GM04503 (cell line): ENCODE measurements around the gene RIC1.
"Not testable (repeated sequence)": the region's sequence is repeated elsewhere in the genome, so short reads cannot be mapped to it uniquely, and the experiment has no call there.

Experiments used
- DNase-seq: peaks from one replicate; pipeline ENCODE4 v3.0.0-alpha.2; 2012; ENCODE audit warnings: low read depth

RIC1 gene

DNA sequence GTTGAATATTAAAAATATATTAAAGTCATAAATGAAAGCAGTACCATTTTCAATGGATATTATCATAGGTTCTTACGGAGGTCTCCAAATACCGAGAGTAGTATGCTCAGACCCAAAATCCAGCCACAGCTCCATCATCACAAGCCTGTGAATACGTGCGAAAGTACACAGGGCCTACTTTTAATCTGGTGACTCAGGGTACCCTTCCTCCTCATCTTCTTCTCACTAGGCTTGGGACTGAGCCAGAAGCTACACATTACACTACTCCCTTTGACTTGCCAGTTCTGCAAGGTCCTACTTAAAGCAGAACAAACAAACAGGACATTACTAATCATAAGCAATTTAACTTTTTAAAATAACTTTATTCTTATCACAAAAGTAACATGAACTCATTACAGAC is 7.6 kb upstream of the RIC1 start:
- DNase-seq, result no peak

DNA sequence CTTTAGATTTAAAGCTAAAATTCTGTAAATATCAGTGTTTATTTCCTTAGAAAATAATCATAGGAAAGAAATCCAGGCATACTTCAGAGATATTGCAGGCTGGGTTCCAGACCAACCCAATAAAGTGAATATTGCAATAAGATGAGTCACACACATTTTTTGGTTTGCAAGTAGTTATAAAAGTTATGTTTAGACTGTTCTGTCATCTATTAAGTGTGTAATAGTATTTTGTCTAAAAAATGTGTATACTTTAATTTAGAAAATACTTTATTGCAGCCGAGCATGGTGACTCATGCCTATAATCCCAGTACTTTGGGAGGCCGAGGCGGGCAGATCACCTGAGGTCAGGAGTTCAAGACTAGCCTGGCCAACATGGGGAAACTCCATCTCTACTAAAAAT is 6.9 kb upstream of the RIC1 start:
- peak; percentile 84 for DNase-seq

DNA sequence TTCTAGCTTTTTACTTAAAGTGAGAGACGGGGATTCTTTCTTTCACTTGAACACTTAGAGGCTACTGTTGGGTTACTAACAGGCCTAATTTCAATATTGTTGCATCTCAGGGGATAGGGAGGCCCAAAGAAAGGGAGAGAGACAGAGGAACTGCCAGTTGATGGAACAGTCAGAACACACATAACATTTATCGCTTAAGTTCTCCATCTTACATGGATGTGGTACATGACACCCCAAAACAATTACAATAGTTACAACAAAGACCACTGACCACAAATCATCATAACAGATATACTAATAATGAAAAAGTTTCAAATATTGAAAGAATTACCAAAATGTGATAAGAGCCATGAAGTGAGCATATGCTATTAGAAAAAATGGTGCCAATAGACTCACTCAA is 4.3 kb upstream of the RIC1 start:
- DNase-seq, result no peak

DNA sequence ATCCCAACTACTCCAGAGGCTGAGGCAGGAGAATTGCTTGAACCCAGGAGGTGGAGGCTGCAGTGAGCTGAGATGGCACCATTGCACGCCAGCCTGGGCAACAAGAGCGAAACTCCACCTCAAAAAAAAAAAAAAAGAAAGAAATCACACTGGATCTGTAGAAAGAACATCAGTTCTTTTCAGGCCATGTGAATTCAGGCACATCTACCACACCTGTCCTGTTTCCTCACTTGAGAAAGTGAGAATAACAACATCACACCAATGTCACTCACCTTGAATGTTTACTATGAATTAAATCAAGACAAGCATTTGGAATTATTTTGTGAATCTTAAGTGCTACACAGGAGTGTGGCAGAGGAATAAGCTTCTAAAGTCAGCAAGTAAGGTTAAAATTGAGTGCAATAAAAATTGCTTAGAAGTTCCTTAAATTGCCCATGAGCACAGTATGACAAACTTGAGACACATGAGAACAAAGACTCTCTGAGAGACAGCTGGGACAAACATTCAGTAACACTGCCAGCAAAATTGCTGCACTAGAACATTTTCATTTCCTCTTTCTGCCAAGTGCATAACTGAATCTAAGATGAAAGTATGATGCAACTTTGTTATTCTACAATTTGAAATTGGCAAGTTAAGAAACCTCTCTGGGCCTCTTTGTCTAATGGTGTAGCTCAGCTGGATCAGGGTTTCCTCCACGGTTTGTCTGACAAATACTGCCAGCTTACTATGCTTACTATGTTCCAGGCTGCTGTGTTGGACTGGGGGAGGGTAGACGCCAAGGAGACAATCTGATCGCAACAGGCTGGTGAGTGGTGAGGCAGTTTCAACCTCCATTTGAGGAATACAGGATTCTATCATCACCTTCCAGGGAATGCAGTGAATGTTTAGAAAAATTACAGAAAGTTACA is 1.9 kb upstream of the RIC1 start:
- DNase-seq, result peak; percentile 76

DNA sequence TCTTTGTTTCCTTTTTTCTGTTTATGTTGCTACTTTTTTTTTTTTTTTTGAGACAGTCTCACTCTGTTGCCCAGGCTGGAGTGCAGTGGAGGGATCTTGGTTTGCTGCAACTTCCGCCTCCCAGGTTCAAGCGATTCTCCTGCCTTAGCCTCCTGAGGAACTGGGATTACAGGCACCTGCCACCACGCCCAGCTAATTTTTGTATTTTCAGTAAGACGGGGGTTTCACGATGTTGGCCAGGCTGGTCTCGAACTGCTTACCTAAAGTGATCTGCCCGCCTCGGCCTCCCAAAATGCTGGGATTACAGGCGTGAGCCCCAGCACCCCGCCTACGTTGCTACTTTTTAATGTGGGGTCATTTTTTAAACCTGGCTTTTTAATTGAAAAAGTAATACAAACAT is 1.2 kb upstream of the RIC1 start:
- not testable (repeated sequence) for DNase-seq

DNA sequence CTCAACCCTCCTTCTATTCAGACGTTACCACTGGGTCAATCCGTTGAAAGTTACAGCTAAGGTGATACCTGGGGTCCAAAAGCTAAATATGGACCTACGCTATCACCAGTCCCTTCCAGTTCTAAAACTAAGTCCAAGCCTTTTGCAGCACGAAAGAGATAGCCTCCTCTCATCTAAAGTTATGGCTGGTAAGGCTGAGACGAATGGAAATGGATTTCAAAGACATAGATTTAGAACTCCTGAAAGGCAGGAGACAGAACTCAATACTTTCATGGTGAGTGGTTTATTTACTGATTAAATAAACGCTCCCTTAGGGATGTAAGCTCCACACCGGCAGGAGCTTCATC is 751 bp upstream of the RIC1 start:
- DNase-seq, result no peak

DNA sequence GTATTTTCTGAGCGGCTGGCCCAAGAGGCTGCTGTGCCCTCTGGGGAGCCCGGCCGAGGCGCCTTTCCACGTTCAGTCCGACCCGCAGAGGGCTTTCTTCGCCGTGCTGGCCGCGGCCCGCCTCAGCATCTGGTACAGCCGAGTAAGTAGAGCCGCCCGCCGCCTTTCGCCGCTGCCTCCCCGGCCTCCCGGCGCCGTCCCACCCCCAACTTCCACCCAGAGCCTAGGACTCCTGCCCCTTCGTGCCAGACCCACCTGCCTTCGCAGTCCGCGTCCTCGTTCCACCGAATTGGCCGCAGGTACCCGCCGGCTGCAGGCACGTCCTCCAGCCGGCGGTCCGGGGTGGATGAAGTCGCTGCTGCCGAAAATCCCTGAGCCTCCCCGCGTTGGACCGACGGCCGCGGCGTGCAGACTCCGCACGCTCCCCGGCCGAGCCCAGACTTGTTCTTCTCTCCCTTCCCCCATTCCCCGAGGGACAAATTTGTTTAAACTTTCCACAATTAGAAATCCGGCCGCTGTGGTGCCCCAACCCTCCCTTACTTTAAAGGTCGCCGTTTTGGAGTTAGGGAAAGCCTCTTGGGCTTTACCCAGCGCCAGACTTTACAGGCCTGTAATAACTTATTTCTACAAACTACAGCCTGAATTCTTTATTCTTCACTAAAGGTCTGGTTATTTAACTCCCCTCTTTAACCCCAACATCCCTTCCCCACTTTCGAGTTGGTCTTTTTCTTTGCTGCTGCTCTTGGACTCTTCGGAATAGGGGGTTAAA is 589 bp downstream of the RIC1 start:
- DNase-seq, result no peak

DNA sequence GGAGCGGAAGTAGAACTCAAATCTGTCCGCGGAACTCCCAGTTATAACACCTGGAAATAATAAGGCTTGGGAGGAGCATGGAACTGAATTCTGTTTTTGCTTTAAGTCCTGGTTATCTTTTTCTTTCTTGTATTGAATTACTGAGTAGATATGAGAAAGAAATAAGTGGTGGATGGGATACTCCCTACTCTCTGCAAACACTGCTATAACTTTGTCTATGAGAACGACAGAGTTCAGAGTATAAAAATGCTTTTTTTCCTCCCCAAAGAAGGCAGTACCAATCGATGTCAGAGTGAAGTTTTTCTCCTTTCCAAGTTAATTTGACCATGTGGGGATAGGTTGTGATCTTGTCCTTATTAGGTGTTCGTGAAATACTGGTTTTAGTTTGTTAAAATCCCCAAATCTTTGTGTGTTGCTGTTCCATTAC is 1.2 kb downstream of the RIC1 start:
- DNase-seq, result no peak

DNA sequence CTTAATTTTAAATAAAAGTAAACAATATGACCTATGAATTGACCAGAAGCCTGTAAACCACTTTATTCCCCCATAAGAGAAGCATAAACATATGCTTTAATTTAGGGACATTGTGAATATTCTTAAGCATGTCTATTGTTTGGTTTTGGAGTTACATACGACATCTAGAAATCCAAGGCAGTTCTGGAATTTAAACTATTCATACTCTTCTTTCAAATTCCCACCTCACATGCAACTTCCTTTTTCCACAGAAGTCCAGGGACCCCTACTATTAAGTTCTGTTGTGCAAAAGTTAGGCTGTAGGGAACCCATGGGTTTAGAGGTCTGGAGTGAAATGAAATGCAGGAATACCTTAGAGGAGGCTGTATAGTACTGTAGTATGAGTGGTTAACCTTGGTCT is 2.1 kb downstream of the RIC1 start:
- no peak for DNase-seq

DNA sequence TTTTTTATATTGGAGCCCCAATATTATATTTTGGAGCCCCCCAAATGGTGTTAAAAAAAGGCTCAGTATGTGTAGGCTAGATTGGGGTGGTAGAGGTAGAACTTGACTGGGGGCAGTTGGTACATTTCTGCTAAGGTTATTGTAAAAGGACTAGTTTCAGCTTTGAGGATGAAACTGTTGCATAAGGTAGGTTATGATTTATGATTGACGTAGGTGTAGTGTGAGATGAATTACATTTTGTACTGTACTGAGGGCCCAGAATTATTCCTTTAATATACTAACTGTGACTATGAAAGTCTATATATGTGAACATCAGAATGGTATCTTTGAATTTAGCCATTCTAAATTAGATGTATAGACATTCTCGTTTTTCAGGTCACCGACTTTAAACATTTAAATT is 3.6 kb downstream of the RIC1 start:
- no peak for DNase-seq

DNA sequence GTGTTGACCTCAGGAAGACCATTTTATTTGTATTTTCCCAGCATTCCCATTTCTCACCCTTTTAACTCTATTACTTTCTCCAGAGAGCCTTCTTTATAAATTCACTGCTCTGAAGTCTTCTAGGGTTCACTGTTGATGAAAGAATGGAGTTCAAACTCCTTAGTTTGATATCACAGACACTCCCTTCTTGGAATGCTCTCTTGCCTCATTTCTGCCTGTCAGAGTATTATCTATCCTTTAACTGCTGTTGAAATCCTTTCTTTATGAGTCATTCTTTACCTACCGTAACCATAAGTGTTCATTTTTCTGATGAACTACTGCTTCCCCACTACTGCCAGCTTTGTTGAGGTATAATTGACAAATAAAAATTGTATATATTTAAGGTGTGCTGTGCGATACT is 4.3 kb downstream of the RIC1 start:
- no peak for DNase-seq

DNA sequence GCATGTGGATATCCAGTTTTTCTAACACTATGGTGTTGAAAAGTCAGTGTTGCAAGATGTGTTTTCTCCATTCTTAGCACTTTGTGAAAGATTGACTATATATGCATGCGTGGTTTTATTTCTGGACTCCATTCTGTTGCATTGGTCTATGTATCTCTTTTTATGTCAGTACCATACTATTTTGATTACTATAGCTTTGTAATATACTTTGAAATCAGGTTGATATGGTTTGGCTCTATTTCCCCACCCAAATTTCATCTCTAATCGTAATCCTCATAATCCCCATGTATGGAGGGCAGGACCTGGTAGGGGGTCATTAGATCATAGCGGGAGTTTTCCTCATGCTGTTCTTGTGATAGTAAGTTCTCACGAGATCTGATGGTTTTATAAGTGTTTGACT is 6.5 kb downstream of the RIC1 start:
- DNase-seq, result no peak

DNA sequence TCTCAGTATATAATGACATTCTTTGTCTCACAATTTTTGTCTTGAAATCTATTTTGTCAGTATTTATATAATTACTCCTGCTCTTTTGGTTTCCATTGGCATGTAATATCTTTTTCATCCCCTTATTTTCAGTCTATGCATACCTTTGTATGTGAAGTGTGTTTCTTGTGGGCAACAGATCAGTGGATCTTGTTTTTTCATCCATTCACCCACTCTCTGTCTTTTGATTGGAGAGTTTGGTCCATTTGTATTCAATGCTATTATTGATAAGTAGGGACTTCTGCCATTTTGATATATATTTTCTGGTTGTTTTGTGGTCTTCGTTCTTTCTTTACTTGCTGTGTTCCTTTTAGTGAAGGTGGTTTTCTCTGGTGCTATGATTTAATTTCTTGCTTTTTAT is 10.9 kb downstream of the RIC1 start:
- DNase-seq, result no peak

DNA sequence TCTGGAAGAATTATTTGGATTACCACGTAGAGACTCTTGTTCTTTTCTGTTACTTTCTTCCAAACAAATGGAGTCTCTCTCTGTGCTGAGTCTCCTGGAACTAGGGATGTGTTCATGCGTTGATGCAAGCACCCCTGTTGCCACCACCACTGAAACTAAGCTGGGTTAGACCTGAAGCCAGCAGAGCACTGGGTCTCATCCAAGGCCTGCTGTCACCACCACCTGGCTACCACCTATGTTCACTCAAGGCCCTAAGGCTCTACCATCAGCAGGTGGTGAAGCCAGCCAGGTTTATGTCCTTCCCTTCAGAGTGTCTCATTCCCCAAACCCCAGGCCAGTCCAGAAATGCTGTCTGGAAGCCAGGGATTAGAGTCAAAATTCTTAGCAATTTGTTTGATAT is 13.3 kb downstream of the RIC1 start:
- DNase-seq, result no peak

DNA sequence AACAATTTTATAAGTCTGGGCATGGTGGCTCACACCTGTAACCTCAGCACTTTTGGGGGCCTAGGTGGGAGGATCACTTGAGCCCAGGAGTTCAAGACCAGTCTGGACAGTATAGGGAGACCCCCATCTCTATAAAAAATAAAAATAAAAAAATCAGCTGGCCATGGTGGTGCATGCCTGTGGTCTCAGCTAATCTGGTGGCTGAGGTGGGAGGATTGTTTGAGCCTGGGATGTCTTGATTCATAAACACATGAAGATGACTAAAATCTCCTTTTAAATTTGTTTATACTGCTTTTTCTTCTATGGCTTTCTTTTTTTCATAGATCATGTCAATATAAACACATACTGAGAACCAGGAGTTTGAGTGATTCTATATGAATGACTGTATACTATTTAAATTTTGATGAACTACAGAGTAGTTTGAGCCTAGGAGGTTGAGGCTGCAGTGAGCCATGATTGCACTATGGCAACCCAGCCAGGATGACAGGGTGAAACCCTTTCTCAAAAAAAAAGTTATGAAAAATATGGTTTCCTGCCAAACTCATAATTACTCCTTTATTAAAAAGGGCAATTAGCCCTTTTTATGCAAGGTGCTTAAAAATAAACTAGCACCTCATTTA is 14.2 kb downstream of the RIC1 start:
- DNase-seq, result no peak

DNA sequence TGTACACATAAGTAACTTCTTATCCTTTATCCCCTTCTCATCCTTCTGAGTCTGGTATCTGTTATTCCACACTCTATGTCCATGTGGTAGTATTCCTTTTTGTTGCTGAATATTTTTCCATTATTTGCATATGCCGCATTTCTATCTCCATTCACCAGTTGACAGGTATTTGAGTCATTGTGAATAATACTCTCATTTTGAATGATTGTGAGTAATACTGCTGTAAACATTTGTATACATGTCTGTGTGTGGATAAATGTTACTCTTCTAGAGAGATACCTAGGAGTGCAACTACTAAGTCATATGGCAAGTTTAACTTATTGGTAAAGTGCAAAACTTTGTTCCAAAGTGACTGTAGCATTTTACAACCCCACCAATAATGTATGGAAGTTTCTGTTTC is 15.6 kb downstream of the RIC1 start:
- no peak for DNase-seq

DNA sequence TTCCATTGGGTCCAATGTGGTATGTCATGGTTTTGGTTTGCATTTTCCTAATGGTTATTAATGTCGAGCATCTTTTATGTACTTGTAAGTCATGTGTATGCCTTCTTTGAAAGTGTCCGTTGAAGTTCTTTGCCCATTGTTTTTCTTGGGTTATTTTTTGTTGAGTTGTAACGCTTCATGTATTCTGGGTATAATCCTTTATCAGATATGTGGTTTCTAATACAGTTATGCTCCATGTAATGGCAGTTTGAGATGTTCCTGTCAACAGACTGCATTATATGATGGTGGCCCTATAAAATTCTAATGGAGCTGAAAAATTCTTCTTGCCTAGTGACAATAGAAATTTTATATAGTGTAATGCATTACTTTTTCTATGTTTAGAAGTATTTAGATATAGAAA is 17.2 kb downstream of the RIC1 start:
- no peak for DNase-seq

DNA sequence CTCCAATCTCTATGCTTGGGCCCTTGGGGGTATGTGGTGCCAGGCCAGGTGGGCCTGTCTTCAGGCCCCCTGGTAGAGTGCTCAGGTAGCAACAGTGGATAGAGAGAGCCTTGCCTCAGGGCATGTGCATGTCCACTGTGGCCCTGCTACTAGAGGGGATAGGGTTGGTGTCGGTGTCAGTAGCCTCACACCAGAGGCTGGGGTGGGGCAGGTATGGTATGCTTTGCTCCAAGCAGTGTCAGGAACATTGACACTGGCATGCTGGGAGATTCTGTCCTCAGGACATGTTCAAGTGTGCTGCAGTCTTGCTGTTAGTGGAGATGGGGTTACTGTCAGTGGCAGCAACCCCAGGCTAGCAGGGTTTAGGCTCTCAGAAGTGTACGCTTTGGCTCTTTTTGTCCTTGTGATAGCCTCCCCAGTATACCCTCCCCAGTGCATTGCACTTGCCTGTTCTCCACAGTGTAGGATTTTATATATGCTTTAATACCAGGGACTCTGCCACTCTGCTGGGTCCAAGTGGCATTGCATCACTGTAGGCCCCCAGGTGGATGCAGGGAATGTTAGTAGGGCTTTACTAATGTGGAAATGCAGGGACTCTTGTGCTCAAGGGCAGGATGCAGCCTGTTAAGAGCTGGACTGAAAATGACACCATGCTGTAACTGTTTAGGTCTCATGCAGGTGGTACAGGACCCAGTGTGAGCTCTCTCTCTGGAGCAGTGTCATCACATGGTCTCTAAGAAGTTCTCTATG is 21.6 kb downstream of the RIC1 start:
- DNase-seq, result no peak

DNA sequence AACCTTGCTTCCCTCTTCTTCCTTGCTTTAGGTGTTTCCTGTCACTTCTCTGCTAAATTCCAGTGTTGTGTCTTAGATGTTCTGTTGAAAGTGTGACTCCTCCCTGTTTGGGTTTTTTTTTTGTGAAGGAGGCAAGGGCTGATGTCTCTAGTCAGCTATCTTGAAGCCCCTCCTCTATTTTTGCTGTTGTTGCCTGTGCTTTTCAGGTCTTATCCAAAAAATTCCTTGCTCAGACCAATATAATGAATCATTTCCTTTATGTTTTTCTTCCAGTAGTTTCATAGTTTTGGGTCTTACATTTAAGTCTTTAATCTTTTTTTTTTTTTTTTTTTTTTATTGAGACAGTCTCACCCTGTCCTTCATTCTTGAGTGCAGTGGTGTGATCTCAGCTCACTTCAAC is 22.3 kb downstream of the RIC1 start:
- no peak for DNase-seq

DNA sequence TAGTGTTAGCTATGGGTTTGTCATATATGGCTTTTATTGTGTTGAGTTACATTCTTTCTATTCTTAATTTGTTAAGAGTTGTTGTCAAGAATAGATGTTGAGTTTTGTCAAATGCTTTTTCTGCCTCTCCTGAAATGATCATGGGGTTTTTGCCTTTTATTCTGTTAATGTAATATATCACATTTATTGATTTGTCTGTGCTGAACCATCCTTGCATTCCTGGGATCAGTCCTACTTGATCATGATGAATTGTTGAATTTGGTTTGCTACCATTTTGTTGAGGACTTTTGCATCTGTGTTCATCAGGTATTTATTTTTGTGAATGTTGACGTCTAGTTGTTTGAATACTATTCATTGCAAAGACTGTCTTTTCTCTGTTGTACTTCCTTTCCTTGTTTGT is 23.9 kb downstream of the RIC1 start:
- DNase-seq, result no peak

DNA sequence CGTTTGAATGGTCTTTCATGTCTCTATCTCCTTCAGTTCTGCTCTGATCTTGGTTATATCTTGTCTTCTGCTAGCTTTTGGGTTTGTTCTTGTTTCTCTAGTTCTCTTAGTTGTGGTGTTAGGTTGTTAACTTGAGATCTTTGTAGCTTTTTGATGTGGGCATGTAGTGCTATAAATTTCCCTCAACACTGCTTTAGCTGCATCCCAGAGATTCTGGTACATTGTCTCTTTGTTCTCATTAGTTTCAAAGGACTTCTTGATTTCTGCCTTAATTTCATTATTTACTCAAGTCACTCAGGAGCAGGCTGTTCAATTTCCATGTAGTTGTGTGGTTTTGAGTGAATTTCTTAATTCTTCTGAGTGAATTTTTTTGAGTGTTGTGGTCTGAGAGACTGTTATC is 33.9 kb downstream of the RIC1 start:
- not testable (repeated sequence) for DNase-seq

DNA sequence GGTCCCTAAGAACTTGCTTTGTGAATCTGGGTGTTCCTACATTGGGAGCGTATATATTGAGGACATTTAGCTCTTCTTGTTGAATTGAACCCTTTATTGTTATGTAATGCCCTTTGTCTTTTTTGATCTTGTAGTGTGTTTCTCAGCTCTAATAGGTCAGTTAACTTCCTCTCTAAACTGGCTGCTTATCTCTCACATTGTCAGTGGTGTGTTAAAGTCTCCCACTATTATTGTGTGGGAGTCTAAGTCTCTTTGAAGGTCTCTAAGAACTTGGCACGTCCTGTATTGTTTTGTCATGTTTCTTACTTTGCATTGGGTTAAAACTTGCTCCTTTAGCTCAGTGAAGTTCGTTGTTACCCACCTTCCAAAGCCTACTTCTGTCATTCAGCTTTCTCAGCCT is 36.2 kb downstream of the RIC1 start:
- DNase-seq, result no peak
